ENCODE results near the gene IFIT2.
A peak's percentile ranks its signal among the peaks of the same experiment; 100 is the strongest.

DNA sequence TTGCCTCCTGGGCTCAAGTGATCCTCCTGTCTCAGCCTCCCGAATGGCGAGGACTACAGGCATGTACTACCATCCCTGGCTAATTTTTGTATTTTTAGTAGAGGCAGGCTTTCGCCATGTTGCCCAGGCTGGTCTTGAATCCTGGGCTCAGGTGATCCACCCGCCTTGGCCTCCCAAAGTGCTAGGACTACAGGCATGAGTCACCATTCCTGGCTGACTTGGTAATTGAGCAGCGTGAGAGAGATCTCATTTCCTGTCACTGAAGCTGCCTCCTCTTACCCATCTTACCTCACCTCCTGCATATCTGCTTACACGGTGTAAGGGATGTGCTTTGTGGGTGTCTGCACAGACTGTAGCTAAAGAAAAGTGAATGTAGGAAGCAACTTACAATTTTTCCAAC is 35.6 kb downstream of the IFIT2 start:
- TF ChIP-seq POLR2A (IDR thresholded peaks at IDR 0.05; ENCODE audit: borderline replicate concordance, extremely low read depth, insufficient read depth, insufficient read length): no peak
- TF ChIP-seq, protein P1, sequence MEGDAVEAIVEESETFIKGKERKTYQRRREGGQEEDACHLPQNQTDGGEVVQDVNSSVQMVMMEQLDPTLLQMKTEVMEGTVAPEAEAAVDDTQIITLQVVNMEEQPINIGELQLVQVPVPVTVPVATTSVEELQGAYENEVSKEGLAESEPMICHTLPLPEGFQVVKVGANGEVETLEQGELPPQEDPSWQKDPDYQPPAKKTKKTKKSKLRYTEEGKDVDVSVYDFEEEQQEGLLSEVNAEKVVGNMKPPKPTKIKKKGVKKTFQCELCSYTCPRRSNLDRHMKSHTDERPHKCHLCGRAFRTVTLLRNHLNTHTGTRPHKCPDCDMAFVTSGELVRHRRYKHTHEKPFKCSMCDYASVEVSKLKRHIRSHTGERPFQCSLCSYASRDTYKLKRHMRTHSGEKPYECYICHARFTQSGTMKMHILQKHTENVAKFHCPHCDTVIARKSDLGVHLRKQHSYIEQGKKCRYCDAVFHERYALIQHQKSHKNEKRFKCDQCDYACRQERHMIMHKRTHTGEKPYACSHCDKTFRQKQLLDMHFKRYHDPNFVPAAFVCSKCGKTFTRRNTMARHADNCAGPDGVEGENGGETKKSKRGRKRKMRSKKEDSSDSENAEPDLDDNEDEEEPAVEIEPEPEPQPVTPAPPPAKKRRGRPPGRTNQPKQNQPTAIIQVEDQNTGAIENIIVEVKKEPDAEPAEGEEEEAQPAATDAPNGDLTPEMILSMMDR (IDR thresholded peaks at IDR 0.05 in 2 of 3, conservative IDR thresholded peaks at IDR 0.05 in 1 of 3; ENCODE audit: borderline replicate concordance in 1 of 3, insufficient read depth in 1 of 3, low read depth in 2 of 3, low read length in 2 of 3): no peak
- no peak for TF ChIP-seq YY1 (IDR thresholded peaks at IDR 0.05; ENCODE audit: extremely low read depth, insufficient replicate concordance, low read depth, low read length)
- TF ChIP-seq CEBPB (IDR thresholded peaks at IDR 0.05; ENCODE audit: low read depth): no peak
- no peak for TF ChIP-seq EZH2phosphoT487 (IDR thresholded peaks at IDR 0.05; ENCODE audit: borderline replicate concordance)
- TF ChIP-seq, protein P2, sequence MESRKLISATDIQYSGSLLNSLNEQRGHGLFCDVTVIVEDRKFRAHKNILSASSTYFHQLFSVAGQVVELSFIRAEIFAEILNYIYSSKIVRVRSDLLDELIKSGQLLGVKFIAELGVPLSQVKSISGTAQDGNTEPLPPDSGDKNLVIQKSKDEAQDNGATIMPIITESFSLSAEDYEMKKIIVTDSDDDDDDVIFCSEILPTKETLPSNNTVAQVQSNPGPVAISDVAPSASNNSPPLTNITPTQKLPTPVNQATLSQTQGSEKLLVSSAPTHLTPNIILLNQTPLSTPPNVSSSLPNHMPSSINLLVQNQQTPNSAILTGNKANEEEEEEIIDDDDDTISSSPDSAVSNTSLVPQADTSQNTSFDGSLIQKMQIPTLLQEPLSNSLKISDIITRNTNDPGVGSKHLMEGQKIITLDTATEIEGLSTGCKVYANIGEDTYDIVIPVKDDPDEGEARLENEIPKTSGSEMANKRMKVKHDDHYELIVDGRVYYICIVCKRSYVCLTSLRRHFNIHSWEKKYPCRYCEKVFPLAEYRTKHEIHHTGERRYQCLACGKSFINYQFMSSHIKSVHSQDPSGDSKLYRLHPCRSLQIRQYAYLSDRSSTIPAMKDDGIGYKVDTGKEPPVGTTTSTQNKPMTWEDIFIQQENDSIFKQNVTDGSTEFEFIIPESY (IDR thresholded peaks at IDR 0.05; ENCODE audit: extremely low read depth, insufficient replicate concordance, low read length): no peak
- TF ChIP-seq, protein P3, sequence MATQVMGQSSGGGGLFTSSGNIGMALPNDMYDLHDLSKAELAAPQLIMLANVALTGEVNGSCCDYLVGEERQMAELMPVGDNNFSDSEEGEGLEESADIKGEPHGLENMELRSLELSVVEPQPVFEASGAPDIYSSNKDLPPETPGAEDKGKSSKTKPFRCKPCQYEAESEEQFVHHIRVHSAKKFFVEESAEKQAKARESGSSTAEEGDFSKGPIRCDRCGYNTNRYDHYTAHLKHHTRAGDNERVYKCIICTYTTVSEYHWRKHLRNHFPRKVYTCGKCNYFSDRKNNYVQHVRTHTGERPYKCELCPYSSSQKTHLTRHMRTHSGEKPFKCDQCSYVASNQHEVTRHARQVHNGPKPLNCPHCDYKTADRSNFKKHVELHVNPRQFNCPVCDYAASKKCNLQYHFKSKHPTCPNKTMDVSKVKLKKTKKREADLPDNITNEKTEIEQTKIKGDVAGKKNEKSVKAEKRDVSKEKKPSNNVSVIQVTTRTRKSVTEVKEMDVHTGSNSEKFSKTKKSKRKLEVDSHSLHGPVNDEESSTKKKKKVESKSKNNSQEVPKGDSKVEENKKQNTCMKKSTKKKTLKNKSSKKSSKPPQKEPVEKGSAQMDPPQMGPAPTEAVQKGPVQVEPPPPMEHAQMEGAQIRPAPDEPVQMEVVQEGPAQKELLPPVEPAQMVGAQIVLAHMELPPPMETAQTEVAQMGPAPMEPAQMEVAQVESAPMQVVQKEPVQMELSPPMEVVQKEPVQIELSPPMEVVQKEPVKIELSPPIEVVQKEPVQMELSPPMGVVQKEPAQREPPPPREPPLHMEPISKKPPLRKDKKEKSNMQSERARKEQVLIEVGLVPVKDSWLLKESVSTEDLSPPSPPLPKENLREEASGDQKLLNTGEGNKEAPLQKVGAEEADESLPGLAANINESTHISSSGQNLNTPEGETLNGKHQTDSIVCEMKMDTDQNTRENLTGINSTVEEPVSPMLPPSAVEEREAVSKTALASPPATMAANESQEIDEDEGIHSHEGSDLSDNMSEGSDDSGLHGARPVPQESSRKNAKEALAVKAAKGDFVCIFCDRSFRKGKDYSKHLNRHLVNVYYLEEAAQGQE (IDR thresholded peaks at IDR 0.05; ENCODE audit: low read depth): no peak
- no peak for TF ChIP-seq EZH2 (IDR thresholded peaks at IDR 0.05)
- no peak for TF ChIP-seq POLR2AphosphoS5 (IDR thresholded peaks at IDR 0.05; ENCODE audit: low read depth, low read length)
- TF ChIP-seq SIN3A (IDR thresholded peaks at IDR 0.05; ENCODE audit: low read depth): no peak
- no peak for TF ChIP-seq ELF1 (IDR thresholded peaks at IDR 0.05; ENCODE audit: borderline replicate concordance, low read depth)
- TF ChIP-seq, protein P4, sequence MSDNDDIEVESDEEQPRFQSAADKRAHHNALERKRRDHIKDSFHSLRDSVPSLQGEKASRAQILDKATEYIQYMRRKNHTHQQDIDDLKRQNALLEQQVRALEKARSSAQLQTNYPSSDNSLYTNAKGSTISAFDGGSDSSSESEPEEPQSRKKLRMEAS (IDR thresholded peaks at IDR 0.05): 0 out of 2 replicates have a peak, but pooled peaks have one; percentile 28
- TF ChIP-seq RAD21 (IDR thresholded peaks at IDR 0.05; ENCODE audit: low read depth): no peak

Measured in HCT116 (cell line).